ENCODE data around the gene SUCO. TPM values are rescaled to one million over a fixed set of nuclear protein-coding genes. Genes with fewer than 3 reads are reported as not detected.

The SUCO gene
- total and polyA plus RNA-seq, 2 of the 8 experiments (the other 6 are each of a cell fraction or from before 2014, with no cell fraction given) = 8.3 to 35.8 TPM

DNA sequence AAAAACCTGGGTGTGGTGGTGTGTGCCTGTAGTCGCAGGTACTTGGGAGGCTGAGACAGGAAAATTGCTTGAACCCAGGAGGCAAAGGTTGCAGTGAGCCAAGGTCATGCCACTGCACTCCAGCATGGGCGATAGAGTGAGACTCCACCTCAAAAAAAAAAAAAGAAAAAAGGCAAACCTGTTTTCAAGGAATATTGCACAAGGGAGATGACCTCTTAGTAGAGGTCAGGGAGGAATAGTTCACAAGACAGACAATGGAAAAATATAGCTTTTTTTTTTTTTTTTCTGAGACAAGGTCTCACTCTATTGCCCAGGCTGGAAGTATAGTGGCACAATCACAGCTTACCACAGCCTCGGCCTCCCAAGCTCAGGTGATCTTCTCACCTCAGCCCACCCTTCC lies 22.5 kb upstream of the SUCO start:
- H3K23ac ChIP-seq (ENCODE audit: insufficient read length) = no peak overlapping the region
- H4K91ac ChIP-seq (replicated peaks; ENCODE audit: insufficient read length, low read length) = no peak overlapping the region
- no peaks in the 10 kb centered on the region for H3K23me2 ChIP-seq (ENCODE audit: low read depth, low read length)
- H2BK5ac ChIP-seq (ENCODE audit: low read depth, low read length) = no peak overlapping the region
- WGBS, 2 experiments (ENCODE audit: extremely low coverage in 1 of 2, insufficient coverage in 1 of 2, insufficient read length in 1 of 2, insufficient replicate concordance in 2 of 2, low coverage in 1 of 2, low lambda C conversion rate in 2 of 2, missing lambda C conversion rate in 1 of 2) = no CpG with 5 or more reads among the region's 3 CpGs
- no peak overlapping the region for H2BK15ac ChIP-seq (ENCODE audit: low read length)
- no peak overlapping the region for H3K14ac ChIP-seq (ENCODE audit: insufficient read length)
- no peak for DNase-seq (ENCODE audit: low read depth in 1 of 2, low spot score in 2 of 2)
- H3K4me2 ChIP-seq (ENCODE audit: insufficient read depth in 1 of 2, low read depth in 2 of 2, low read length in 2 of 2) = no peak overlapping the region
- no peak overlapping the region for H3K9ac ChIP-seq (replicated peaks in 1 of 4; ENCODE audit: extremely low read depth in 1 of 4, low read depth in 3 of 4, low read length in 3 of 4)
- H3K4me1 ChIP-seq (replicated peaks in 1 of 4; ENCODE audit: control insufficient read depth in 3 of 4, insufficient read depth in 4 of 4, low read length in 3 of 4) = no peaks in the 10 kb centered on the region
- H3K4ac ChIP-seq (replicated peaks; ENCODE audit: insufficient read length, low read depth, low read length) = no peak overlapping the region
- no peak for FAIRE-seq
- no peaks in the 10 kb centered on the region for H3K79me2 ChIP-seq (ENCODE audit: control insufficient read depth in 1 of 2, insufficient read depth in 2 of 2, low read length in 2 of 2)
- no peak overlapping the region for H3K56ac ChIP-seq (replicated peaks; ENCODE audit: insufficient read length, low read depth, low read length)
- H3K79me1 ChIP-seq (ENCODE audit: low read depth, low read length) = no peaks in the 10 kb centered on the region
- H4K5ac ChIP-seq (ENCODE audit: insufficient read length, low read depth, low read length) = no peak overlapping the region
- H3K18ac ChIP-seq (ENCODE audit: extremely low read depth, low read length) = no peak overlapping the region
- no peak overlapping the region for H2BK120ac ChIP-seq (replicated peaks; ENCODE audit: low read depth, low read length)
- H2BK12ac ChIP-seq (ENCODE audit: low read depth, low read length) = no peak overlapping the region
- POLR2A ChIA-PET (ENCODE audit: partially characterized antibody) = interaction anchor here (0.6 kb wide), 1 partner anchor 27 kb away, joined by 3 read pairs; no protein-coding TSS in a partner anchor
- no peak overlapping the region for H2AK5ac ChIP-seq (ENCODE audit: low read depth, low read length)
- no peaks in the 10 kb centered on the region for H4K20me1 ChIP-seq (replicated peaks in 1 of 2; ENCODE audit: control insufficient read depth in 1 of 2, insufficient read depth in 2 of 2, low read length in 2 of 2)
- H3K27me3 ChIP-seq (replicated peaks in 1 of 4; ENCODE audit: control insufficient read depth in 3 of 4, extremely low read depth in 1 of 4, insufficient read depth in 3 of 4, low read length in 3 of 4) = peaks cover 0 to 1% (median 0%) of the 10 kb centered on the region in 4 experiments; a peak in 1 of 7 replicates
- CTCF ChIA-PET (ENCODE audit: partially characterized antibody) = interaction anchor here (0.6 kb wide), 1 partner anchor 409 kb away, joined by 5 read pairs; no protein-coding TSS in a partner anchor
- H2BK20ac ChIP-seq (ENCODE audit: low read length) = no peak overlapping the region
- no peak overlapping the region for H3K4me3 ChIP-seq (ENCODE audit: extremely low read depth in 1 of 4, insufficient read depth in 2 of 4, low read depth in 3 of 4, low read length in 4 of 4)
- no peaks in the 10 kb centered on the region for H3K36me3 ChIP-seq (ENCODE audit: control insufficient read depth in 2 of 4, insufficient read depth in 4 of 4, low read length in 3 of 4)
- H3K27ac ChIP-seq (ENCODE audit: low read depth, low read length) = no peak overlapping the region
- H3K9me3 ChIP-seq (ENCODE audit: insufficient read depth in 2 of 2, low read depth in 1 of 2, low read length in 1 of 2) = no peaks in the 10 kb centered on the region
- H2AFZ ChIP-seq (ENCODE audit: low read length) = no peak overlapping the region
- H4K8ac ChIP-seq (ENCODE audit: extremely low read depth, insufficient read depth, low read length) = no peak overlapping the region
- no peak for TF ChIP-seq RNF2 (IDR thresholded peaks at IDR 0.05; ENCODE audit: borderline replicate concordance, low read depth, low read length, missing control alignments, poor library complexity, severe bottlenecking)
- TF ChIP-seq SP1 (IDR thresholded peaks at IDR 0.05; ENCODE audit: low read depth, low read length) = no peak
- TF ChIP-seq GTF2F1 (IDR thresholded peaks at IDR 0.05; ENCODE audit: borderline replicate concordance, low read depth, low read length) = no peak
- no peak for TF ChIP-seq SIN3A (conservative IDR thresholded peaks at IDR 0.05 in 1 of 2, IDR thresholded peaks at IDR 0.05 in 1 of 2; ENCODE audit: low read depth in 1 of 2, low read length in 2 of 2)
- TF ChIP-seq, protein P1, sequence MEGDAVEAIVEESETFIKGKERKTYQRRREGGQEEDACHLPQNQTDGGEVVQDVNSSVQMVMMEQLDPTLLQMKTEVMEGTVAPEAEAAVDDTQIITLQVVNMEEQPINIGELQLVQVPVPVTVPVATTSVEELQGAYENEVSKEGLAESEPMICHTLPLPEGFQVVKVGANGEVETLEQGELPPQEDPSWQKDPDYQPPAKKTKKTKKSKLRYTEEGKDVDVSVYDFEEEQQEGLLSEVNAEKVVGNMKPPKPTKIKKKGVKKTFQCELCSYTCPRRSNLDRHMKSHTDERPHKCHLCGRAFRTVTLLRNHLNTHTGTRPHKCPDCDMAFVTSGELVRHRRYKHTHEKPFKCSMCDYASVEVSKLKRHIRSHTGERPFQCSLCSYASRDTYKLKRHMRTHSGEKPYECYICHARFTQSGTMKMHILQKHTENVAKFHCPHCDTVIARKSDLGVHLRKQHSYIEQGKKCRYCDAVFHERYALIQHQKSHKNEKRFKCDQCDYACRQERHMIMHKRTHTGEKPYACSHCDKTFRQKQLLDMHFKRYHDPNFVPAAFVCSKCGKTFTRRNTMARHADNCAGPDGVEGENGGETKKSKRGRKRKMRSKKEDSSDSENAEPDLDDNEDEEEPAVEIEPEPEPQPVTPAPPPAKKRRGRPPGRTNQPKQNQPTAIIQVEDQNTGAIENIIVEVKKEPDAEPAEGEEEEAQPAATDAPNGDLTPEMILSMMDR (IDR thresholded peaks at IDR 0.05; ENCODE audit: control extremely low read depth in 1 of 3, insufficient read depth in 1 of 3, low read depth in 1 of 3, low read length in 3 of 3) = no peak
- TF ChIP-seq TBP (IDR thresholded peaks at IDR 0.05; ENCODE audit: low read depth, low read length) = no peak
- no peak for TF ChIP-seq EZH2 (IDR thresholded peaks at IDR 0.05; ENCODE audit: low read depth, low read length, severe bottlenecking)
- TF ChIP-seq, protein P2, sequence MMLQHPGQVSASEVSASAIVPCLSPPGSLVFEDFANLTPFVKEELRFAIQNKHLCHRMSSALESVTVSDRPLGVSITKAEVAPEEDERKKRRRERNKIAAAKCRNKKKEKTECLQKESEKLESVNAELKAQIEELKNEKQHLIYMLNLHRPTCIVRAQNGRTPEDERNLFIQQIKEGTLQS (IDR thresholded peaks at IDR 0.05; ENCODE audit: insufficient read depth, low read depth, low read length) = no peak
- TF ChIP-seq, protein P3, sequence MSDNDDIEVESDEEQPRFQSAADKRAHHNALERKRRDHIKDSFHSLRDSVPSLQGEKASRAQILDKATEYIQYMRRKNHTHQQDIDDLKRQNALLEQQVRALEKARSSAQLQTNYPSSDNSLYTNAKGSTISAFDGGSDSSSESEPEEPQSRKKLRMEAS (IDR thresholded peaks at IDR 0.05) = no peak
- TF ChIP-seq CBX8 (IDR thresholded peaks at IDR 0.05; ENCODE audit: borderline replicate concordance, low read depth, low read length) = no peak
